Measurements from ENCODE around the gene ANKRD1.
"Not testable (repeated sequence)": the region's sequence is repeated elsewhere in the genome, so short reads cannot be mapped to it uniquely, and the experiment has no call there.

ANKRD1 gene

DNA sequence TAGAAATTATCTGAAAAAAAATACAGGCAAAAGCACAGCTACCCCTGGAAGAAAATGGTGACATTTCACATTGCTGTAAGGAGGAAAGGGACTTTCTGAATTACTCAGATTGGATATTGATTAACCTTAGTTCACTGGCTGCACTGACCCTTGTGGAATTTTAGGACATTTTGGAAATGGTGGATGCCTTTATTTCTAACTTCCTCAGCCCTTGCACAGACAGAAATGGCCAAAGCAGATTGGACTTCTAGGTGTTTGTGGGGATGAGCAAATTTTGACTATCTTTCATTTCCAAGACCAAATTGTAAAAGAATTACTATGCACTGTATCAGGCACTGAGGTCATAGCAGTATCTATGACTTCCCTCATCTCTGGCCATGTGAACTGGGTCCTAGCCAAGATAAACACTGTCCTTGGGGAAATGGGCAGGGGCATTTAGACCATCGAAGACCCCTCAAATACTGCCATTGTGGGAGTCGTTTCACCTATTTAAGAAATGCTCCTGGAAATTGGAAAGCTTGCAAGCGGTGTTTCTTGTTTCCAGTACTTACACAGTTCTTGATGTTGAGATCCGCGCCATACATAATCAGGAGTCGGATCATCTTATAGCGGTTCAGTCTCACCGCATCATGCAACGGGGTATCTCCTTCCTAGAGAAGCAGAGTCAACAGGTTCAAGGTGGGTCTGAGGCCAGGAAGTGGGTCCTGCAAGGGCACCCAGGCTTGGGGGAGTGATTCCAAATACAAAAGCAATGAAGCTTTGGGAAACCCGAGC lies 5.7 kb downstream of the ANKRD1 start:
- H3K4me3 ChIP-seq = no peak overlapping the region
- H3K27ac ChIP-seq = no peak overlapping the region

DNA sequence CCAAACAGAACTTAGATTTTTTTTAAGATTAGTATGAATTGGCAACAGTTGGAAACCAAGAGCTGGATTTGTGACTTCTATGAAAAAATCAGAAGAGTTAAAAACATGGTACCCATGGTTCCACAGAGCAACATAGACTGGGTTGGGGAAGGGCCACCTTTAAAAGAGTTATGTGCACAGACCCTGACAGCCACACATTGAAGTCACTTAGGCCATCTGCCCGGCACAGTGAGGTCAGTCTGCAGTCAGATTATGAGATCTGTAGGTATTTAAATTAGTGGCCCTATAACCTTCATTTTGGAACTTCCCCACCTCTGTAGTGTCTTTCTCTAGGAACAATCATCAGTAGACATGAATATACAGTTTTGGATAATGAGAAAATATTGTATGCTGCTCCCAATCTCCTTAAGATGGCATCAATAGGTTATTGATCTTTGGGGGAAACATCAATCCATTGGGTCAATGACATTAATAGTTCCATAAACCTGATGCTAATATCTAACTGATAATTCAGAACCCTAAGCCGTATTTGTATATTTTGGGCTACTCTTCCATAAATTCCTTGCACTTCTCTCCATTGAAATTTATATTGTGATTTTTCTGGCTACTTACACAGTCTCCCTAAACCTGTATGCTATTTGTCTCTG lies 7.0 kb downstream of the ANKRD1 start:
- Histone ChIP-seq H3K27ac (no peak overlapping the region), H3K4me3 (no peak overlapping the region)

DNA sequence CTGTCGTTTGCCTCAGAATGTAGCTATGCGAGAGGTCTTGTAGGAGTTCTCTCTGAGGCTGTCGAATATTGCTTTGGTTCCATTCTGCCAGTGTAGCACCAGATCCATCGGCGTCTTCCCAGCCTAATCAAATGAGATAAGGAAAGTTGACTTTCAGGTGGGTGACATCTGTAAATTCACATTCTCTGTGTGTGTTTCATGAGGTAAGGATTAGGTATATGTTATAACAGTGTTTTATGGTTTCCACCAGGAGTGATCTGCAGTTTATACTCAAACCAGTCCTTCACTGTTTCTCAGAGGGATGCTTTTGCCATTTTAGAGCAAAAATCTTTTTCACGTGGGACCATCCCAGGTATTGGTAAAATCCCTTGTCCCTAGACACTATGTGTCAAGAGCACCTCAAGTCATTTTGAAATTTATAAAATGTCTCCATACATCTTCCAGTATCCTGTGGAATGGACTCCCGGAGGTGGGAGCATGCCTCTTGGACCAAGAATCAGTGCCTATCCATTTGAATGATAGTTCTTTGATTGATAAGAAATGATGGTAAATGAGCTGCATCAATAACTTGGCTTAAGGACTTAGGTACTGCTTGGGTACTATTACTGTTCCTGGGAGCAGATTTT lies 7.9 kb downstream of the ANKRD1 start:
- Histone ChIP-seq H3K4me3 (no peak overlapping the region), H3K27ac (no peak overlapping the region)

DNA sequence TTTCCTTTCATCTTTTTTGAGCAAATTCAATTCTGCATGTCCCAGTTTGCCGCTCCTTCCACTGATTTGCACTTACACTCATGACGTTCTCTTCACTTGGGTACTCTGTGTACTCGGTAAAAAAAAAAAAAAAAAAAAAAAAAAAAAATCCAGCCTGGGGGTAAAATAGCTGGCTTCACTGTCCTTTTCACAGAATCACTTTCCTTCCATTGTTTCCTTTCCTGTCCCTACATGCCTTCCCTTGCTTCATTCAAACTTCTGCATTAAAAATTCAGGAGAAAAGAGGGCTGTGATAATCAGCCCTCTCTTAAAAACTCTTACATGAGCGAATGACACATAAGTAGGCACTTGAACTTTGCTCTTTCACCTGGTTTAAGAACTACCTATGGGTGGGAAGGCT lies 8.7 kb downstream of the ANKRD1 start:
- Histone ChIP-seq H3K27ac (no peak overlapping the region), H3K4me3 (no peak overlapping the region)

DNA sequence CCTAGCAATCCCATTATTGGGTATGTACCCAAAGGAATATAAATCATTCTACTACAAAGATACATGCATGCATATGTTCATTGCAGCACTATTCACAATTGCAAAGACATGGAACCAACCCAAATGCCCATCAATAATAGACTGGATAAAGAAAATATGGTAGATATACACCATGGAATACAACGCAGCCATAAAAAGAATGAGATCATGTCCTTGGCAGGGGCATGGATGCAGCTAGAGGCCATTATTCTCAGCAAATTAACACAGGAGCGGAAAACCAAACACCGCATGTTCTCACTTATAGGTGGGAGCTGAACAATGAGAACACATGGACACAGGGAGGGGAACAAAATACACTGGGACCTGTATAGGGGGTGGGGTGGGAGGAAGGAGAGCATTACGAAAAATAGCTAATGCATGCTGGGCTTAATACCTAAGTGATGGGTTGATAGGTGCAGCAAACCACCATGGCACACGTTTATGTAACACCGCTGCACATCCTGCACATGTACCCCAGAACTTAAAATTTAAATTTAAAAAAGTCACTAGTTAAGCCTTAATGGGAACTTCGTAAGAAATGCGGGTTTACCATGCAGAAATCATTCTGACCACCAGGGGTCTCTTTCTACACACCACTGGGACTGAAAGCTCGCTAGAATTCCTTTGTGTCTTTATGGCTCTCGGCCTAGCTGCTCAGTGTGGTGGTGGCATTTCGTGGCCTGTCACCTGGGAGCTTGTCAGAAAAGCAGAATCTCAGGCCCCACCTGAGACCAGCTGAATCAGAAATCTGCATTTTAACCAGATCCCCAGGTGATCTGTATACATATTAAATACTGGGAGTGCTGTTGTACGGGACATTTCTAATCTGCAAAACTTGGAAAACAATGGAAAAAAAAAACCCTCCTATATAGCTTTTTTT lies 9.5 kb downstream of the ANKRD1 start:
- H3K27ac ChIP-seq = no peak overlapping the region
- no peak overlapping the region for H3K4me3 ChIP-seq

DNA sequence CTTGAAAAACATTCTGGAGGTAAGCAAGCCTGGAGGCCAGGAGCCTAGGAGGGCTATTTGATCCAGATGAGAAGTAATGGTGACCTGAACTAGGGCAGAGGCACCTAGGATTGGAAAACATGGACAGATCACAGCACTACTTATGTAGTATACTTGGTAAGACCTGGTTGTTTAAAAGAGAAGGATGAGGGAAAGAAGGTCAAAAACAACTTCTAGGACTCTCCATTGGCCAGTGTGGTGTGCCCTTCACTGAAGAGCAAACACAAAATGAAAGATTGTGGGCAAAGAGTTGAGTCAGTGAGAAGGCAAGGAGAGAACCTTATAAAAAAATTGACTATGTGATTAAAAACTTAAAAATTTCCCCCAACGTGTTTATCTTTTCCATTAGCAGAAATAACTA lies 14.3 kb downstream of the ANKRD1 start:
- Histone ChIP-seq H3K4me3 (no peak overlapping the region), H3K27ac (no peak overlapping the region)

DNA sequence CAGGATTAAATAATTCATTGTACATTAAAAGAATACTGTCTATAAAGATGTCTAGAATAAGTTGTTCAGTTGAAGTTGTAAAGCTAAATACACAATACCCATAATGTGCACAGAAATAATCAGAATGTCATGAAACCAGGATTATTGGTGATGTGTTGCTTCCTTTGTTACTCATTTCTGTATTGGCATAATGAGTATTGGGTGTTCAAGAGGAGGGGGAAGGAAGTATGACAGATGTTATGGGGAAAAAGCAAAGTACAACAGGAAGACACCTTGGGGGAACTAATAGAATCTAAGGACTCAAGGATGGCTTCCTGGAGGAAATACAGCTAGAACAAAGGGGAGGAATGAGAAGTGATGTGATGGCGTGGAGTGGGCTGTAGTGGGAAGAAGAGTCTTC lies 15.0 kb downstream of the ANKRD1 start:
- no peak overlapping the region for H3K27ac ChIP-seq

DNA sequence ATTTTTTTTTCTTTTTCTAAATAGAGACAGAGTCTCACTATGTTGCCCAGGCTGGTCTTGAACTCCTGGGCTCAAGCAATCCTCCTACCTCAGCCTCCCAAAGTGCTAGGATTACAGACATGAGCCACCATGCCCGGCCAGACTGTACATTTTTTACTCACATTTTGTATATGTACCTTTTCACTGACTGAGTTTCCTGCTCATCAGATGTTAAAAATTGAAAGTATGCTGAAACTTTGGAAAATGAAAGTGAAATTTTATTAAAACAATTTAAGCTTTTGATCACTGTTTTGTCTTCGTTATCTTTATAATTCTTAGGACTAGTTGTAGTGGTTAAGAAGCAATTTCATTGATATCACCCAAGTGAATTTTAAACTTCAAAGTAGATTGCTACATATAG lies 24.0 kb downstream of the ANKRD1 start:
- H3K4me3 ChIP-seq, H3K27ac ChIP-seq: not testable (repeated sequence)

More for the DNA sequence above, 15.0 kb downstream of the ANKRD1 start:
- no peak overlapping the region for H3K4me3 ChIP-seq

DNA sequence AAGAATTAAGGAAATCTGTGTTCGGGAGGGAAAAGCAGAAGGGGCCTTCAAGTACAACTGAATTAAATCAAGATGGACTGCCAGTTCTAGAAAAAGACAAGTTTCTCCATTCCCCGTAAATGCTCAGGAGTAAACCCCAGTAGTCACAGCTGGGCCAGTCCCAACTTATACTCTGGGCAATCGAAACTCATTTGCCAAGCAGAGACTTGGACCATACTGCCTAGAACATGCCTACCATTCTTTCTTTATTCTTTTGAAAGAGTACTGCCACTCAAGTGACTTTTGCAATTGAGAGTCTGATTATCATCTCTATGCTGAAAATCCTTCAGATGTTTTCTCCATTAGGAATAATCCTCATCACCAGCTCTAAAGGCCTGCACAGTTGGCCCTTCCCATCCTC lies 27.7 kb downstream of the ANKRD1 start:
- Histone ChIP-seq H3K4me3 (no peak overlapping the region), H3K27ac (no peak overlapping the region)

DNA sequence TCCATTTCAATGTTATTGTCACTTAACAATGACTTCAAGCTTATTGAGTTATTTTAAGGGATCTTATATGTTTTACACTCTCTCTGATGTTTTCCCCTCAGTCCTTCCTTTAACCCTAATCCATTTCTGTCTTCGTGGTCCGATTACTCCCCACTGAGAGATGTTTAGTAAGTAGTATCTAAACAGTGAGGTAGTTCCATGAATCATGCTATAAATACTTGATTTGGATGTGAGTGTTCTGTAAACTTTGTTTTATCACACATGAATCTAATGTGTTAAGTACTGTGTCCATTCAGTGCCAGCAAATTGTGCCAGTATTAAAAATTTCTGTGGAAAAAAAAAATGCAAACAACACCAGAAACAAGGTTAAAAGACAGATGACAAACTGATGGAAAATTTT lies 30.5 kb downstream of the ANKRD1 start:
- H3K27ac ChIP-seq = no peak overlapping the region
- H3K4me3 ChIP-seq = no peak overlapping the region

DNA sequence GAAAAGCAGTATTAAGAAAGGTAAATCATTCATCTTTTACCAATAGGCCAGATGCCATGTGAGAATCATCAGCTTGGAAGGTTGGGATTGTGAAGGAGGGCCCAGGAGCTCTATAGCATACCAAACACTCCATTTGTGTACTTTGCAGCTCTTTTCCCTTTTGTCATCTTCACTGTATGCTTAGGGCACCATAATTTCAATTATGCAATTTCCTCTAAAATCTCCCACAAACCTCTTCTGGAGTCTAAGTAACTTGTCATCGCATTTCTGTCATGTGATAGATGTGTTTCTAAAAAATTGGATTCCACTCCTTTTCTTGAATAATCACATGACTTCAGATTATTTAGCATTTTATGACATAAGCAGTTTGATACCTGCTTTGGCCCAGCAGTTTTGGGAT lies 31.3 kb downstream of the ANKRD1 start:
- no peak overlapping the region for H3K4me3 ChIP-seq
- no peak overlapping the region for H3K27ac ChIP-seq

DNA sequence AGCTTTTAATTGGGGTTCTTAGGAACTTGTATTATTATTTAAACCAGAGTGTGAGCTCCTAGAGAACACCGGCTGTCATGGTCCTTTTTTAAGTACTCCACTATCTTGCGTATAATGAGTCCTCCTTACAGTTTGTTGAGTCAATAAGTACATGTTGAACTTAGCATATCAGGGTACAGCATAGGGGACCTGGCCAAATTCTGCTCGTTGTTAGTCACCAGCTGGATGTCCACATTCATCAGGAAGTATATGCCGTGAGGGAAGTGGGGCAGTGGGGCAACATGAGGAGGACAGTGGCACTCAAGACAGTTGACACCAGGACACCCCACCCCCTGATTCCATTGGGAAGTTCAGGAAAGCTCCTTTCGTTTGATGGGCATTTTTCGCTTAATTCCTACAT lies 32.5 kb downstream of the ANKRD1 start:
- Histone ChIP-seq H3K27ac (no peak overlapping the region), H3K4me3 (no peak overlapping the region)

DNA sequence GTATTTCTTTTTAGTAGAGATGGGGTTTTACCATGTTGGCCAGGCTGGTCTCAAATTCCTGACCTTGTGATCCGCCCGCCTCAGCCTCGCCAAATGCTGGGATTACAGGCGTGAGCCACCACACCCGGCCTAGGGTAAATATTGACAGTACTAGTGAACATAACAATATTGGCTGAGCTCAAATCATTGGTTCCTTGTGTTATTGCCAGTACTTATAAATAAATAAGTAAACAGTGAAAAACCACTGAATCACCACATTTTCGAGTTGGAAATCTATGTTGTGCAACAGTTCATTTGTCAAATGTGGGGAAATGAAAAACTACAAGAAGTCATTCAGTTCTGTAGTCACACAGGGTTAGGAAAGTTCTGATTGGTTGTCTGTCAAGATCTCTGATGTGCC lies 33.3 kb downstream of the ANKRD1 start:
- Histone ChIP-seq H3K4me3 (no peak overlapping the region), H3K27ac (no peak overlapping the region)

DNA sequence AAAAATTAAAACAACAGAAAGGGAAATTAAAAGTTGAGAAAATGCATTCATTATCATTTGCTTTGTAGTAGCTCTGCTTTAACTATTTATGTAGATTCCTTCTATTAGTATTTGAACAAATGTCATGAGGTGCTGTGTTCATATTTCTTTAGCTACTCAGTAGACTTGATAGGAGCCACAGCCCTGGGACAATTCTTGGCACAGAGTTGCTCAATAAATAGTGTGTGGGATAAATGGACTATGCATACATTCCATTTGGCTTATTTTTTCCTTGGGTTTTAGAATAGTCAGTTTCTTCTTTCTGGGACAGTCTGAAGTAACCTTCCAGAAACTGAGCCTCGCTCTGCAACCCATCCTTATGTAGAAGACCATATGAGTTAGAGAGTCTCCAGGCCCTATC lies 35.7 kb downstream of the ANKRD1 start:
- Histone ChIP-seq H3K4me3 (no peak overlapping the region), H3K27ac (no peak overlapping the region)

DNA sequence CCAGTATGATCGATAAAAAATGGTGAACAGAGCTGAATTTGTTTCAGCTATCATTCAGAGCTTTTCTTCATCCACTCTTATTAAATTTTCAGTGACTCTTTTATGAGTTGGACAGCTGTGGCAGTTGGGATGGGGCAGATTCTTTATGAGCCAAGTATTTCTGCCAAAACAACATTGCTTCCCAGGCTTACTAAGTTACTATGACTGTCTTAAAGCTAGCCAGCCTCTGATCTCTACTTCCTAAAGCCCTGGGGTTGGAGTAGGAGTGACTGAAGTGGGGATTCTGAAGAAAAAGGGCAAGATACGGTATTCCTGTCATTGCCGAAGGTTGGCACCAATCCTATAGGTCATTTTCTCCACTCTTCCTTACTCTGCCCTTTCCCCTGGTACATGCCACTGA lies 36.5 kb downstream of the ANKRD1 start:
- Histone ChIP-seq H3K27ac (no peak overlapping the region), H3K4me3 (no peak overlapping the region)

DNA sequence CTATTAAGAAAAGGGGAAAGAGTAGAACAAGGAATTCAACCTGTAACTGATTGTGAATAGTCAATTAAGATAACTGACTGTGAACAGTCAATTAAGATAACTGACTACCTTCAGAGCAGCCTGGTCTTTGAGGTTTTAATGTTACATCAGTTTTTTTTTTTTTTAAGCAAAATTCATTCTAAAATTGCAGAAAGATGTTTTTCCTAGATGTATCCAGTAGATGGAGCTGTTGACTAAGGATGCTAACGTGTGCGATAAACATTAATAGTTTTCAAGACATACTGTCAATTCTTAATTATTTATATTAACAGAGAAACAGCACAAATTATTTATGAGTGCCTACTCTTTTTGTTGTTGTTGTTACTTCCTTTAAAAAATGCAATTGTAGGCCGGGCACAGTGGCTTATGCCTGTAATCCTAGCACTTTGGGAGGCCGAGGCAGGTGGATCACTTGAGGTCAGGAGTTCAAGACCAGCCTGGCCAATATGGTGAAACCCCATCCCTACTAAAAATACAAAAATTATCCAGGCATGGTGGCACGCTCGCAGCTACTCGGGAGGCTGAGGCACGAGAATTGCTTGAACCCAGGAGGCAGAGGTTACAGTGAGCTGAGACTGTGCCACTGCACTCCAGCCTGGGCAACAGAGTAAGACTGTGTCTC lies 40.7 kb downstream of the ANKRD1 start:
- not testable (repeated sequence) for H3K4me3 ChIP-seq, H3K27ac ChIP-seq

DNA sequence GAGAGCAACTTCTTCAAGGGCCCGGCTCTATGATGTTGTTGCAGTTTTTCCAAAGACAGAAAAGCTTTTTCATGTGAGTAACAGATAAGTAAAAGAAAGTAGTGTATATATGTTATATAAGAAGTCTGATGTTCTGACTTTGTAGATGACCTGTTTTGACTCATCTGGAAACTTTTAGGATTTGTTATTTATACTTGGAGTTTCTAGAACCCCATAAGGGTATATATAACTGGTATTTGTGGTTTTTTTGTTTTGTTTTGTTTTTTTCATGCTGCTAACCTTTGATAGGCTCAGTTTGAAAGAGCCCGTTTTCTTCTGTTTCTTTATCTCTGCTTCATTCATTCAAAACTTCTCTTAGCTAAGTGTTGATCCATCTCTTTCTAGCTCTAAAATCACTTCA lies 41.8 kb downstream of the ANKRD1 start:
- Histone ChIP-seq H3K4me3 (no peak overlapping the region), H3K27ac (no peak overlapping the region)

DNA sequence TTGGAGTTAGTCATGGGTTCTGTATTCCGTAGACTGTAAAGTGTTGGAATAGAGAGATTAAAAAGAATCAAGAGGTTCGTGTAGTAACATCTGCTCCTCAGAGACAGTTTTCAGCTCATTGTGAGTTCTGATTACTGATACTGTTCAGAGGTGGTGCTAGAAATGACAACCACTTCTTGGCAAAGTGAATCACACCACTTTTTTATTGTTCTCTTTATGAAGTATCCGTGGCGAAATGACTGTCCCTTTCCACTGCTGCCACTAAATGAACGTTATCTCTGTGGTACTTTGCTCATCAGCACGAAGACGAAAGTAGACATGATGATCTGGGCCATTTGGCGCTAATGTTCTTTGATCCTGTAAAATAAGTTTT lies 48.3 kb downstream of the ANKRD1 start:
- Histone ChIP-seq H3K4me3 (peak overlapping the region; percentile 68 to 88 (median 76)), H3K27ac (peak overlapping the region in 10 of 21 experiments; percentile 28 to 86 (median 76))

DNA sequence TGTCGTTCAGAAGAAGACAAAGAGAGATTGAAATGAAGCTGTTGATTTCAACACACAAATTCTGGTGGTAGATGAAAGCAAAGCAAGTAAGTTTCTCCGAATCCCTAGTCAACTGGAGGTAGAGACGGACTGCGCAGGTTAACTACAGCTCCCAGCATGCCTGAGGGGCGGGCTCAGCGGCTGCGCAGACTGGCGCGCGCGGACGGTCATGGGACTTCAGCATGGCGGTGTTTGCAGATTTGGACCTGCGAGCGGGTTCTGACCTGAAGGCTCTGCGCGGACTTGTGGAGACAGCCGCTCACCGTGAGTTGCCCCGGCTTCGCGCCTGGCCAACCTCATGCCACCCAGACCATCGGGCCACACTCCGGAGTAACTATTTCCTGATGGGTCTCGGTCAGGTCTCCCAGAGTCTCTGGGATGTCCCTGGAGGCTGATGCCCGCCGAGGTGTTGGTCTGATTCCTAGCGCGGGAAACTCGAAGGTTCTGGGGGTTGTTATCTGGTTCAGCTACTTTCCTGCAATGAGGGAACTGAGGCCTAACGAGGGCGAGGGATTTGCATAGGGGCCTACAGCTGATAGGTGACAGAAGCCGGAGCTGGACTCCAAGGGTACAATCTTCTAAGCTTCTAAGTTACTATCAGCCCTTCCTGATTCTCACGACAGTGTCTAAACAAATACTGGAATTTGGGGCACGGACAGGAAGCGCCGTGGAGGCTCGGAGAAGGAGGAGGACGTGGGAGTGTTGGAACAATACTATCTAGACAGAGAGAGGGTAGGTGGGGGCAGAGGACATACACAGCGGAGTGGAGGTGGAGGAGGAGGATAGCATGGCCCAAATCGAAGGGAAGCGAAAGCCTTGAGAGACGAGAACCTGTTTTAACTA lies 48.9 kb downstream of the ANKRD1 start, which contains the start of gene RPP30:
RPP30 (plus strand) TSS at position 209 of the 882 bp plus-strand sequence; CDS start at position 222, 13 bp downstream.
- H3K4me3 ChIP-seq = peak within 1 kb of the TSS; percentile 68 to 88 (median 76)
- peak within 1 kb of the TSS in 18 of 21 experiments; percentile 28 to 86 (median 76) for H3K27ac ChIP-seq
